ENCODE results near the gene NTNG1.

NTNG1 gene

DNA sequence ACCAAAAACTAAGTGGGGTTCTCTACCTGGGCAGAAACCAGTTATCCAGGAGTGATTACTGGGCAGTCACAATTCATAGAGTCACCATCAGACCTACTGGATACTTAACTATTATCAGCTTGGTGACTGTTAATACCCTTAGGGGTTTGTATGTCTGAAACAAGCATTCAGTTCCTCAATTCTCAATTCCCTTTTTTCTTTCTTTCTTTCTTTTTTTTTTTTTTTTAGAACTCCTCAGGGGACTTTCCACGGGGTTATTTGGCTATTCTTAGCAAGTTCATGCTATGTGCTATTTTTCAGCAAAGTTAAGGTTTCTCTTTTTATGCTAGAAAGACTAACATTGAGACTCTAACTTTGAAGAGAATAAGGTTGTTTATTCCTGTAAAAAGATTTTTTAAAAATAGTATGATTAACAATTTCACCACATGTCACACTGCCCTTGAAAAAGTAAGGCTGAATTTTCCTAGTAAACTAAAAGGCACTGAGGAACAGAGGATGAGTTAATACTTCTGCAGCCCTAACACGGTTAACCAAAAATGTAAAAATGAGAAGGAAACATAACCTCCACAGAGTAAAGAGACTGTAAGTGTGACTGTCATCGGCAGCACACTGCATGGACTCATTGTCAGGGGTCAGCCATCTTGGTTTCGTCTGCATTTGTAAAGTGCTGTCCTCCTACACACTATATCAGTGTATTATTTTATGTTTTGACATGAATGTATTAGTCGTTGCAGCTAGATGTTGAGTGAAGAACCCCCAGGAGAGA lies 310.2 kb downstream of the NTNG1 start:
- Histone ChIP-seq H3K4me1 (peaks cover 21 to 46% (median 35%) of the 10 kb centered on the region in 10 experiments), H3K27ac (peak overlapping the region; percentile 54 to 86 (median 77)), H4K20me1 (no peaks in the 10 kb centered on the region), H3K4me2 (peak overlapping the region; percentile 43 to 84 (median 69)), H3K36me3 (no peaks in the 10 kb centered on the region), H3K9me3 (replicated peaks in 1 of 11) (peaks cover 0 to 21% (median 8%) of the 10 kb centered on the region in 11 experiments; a peak in 9 of 22 replicates), H3K9ac (peak overlapping the region in 9 of 11 experiments; percentile 47 to 70 (median 65); a peak in 19 of 22 replicates), H3K27me3 (no peaks in the 10 kb centered on the region), H3K4me3 (peak overlapping the region in 9 of 10 experiments; percentile 16 to 43 (median 29); a peak in 13 of 20 replicates)
- TF ChIP-seq Cebpa-rat (IDR thresholded peaks at IDR 0.05): no peak

DNA sequence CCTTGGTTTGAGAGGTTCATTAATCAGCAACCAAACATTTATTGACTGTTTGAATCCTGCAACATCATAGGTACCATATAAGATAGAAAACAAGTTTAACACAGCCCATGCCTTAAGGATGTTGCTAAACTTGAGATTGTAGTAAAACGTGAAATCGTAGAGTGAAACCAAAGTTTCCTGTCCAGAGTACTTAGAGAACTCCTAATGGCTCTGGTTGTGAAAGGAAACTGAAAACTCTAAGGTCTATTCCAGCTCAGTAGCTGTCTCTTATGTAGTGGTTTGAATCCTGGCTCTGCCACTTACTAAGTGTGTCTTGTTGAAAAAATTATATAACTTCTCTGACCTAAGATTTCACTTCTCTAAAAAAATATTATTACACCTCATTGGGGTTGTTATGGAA lies 310.9 kb downstream of the NTNG1 start:
- Histone ChIP-seq H3K9ac (peak overlapping the region in 9 of 11 experiments; percentile 47 to 70 (median 65); a peak in 17 of 22 replicates), H3K36me3 (no peaks in the 10 kb centered on the region), H3K4me2 (peak overlapping the region; percentile 43 to 84 (median 69)), H3K27me3 (no peaks in the 10 kb centered on the region), H3K9me3 (replicated peaks in 1 of 11) (peaks cover 0 to 21% (median 8%) of the 10 kb centered on the region in 11 experiments; a peak in 9 of 22 replicates), H3K27ac (peak overlapping the region; percentile 54 to 86 (median 77)), H3K4me3 (peak overlapping the region in 9 of 10 experiments; percentile 16 to 43 (median 29); a peak in 10 of 20 replicates), H4K20me1 (no peaks in the 10 kb centered on the region), H3K4me1 (peaks cover 21 to 45% (median 33%) of the 10 kb centered on the region in 10 experiments)
- TF ChIP-seq Cebpa-rat (IDR thresholded peaks at IDR 0.05): no peak

DNA sequence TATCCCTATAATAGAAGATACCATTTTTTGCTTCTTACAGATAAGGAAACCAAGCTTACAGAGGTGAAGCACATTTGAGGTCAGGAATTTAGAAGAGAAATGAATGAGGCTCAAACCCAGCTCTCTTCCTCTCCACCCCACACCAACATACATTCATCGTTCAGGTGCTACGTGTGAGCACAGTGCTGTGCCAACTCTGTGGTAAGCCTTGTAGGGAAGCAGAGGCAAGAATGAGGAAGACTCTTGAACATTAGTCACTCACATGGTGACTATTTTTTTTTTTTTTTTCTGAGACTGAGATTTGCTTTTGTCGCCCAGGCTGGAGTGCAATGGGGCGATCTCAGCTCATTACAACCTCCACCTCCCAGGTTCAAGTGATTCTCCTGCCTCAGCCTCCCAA lies 314.0 kb downstream of the NTNG1 start:
- Histone ChIP-seq H3K27ac (no peak overlapping the region), H3K36me3 (no peaks in the 10 kb centered on the region), H4K20me1 (no peaks in the 10 kb centered on the region), H3K4me3 (no peak overlapping the region), H3K27me3 (no peaks in the 10 kb centered on the region), H3K9me3 (replicated peaks in 1 of 11) (peaks cover 0 to 21% (median 8%) of the 10 kb centered on the region in 11 experiments; a peak in 9 of 22 replicates), H3K4me1 (peaks cover 21 to 44% (median 31%) of the 10 kb centered on the region in 10 experiments), H3K9ac (no peak overlapping the region), H3K4me2 (no peak overlapping the region; a peak in 1 of 22 replicates)
- TF ChIP-seq Cebpa-rat (IDR thresholded peaks at IDR 0.05): no peak

DNA sequence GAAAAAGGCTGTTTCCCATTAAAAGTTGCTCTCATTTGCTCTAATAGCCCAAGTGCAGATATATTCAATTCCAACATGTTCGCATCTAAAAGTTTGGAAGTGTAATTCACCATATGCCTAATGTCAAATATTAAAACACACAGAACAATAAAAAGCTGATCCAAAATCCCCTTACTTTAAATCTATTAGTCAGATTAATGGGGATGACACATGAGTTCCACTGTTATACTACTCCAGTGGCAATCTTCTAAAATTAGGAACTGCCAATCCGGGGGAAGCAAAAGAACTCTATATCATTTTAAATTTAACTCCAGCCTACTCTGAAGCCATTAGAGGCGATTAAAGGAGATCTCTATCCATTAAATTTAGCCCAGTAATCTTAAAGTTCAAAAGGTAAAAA lies 317.1 kb downstream of the NTNG1 start:
- H3K9me3 ChIP-seq (replicated peaks in 1 of 11): peaks cover 0 to 10% (median 1%) of the 10 kb centered on the region in 11 experiments; a peak in 9 of 22 replicates
- peaks cover 0 to 18% (median under 1%) of the 10 kb centered on the region in 10 experiments; a peak in 8 of 20 replicates for H3K4me1 ChIP-seq
- no peaks in the 10 kb centered on the region for H4K20me1 ChIP-seq
- H3K27ac ChIP-seq: no peak overlapping the region
- H3K9ac ChIP-seq: no peak overlapping the region
- TF ChIP-seq Cebpa-rat (IDR thresholded peaks at IDR 0.05): no peak
- H3K27me3 ChIP-seq: no peaks in the 10 kb centered on the region
- no peak overlapping the region for H3K4me3 ChIP-seq
- no peaks in the 10 kb centered on the region for H3K36me3 ChIP-seq
- H3K4me2 ChIP-seq: no peak overlapping the region

DNA sequence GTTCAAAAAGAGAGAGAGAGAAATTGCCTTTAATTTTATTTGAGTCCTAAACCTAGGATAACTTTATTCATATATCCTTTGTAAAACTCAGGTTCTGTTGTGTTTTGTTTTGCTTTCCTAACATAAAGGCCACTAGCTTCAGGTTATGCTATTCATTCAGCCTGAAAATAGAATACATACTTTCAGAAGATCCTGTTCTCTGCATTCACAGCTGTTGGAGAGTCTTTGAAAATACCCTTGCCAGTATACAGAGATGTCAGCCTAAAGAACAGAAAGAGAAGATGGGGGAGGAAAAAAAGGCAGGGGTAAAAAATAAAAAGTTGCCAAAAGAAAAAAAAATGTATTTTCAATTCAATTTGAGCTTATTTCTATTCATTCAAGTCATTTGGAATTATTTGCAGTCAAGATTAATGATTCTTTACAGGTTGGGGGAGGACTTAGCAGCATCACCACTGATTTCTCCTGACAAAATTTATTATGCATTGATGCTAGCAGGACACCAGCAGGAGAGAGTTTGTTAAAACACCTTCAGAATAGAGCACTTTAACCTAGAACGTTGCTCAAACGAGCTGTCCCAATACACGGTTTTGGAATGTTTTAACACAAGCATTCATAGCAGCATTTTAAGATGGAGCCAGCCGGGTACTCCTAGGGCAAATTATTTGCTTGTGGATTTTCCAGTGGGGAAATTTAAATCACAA lies 318.5 kb downstream of the NTNG1 start:
- no peak overlapping the region for H3K9ac ChIP-seq
- TF ChIP-seq Cebpa-rat (IDR thresholded peaks at IDR 0.05): no peak
- peak overlapping the region in 2 of 11 experiments; percentile 33 to 52; a peak in 1 of 22 replicates for H3K4me2 ChIP-seq
- no peak overlapping the region for H3K4me3 ChIP-seq
- no peaks in the 10 kb centered on the region for H3K27me3 ChIP-seq
- H3K4me1 ChIP-seq: peaks cover 0 to 13% (median 0%) of the 10 kb centered on the region in 10 experiments; a peak in 4 of 20 replicates
- H4K20me1 ChIP-seq: no peaks in the 10 kb centered on the region
- H3K9me3 ChIP-seq (replicated peaks in 1 of 11): no peaks in the 10 kb centered on the region; a peak in 2 of 22 replicates
- no peaks in the 10 kb centered on the region for H3K36me3 ChIP-seq
- no peak overlapping the region for H3K27ac ChIP-seq

DNA sequence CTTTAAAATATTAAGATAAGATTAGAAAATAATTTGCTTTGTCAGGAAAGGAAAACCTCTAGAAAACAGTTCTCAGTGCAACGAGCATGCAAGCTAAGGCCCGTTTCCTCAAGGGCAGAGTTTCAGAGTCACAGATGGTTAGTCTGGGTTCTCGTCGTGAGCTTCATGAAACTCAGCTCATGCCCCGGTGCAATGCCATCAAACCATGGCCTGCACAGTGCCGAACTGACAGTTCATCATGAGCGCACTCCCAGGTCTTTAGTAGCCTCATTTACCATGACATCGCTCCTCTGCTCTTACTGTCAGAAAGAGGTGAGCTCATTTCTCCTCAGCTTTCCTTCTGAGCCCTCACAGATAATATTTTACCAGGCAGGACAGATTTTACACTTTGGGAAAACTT lies 319.2 kb downstream of the NTNG1 start:
- Histone ChIP-seq H3K27ac (no peak overlapping the region), H4K20me1 (no peaks in the 10 kb centered on the region), H3K27me3 (no peaks in the 10 kb centered on the region), H3K9ac (no peak overlapping the region), H3K4me2 (peak overlapping the region in 2 of 11 experiments; percentile 33 to 52; a peak in 3 of 22 replicates), H3K36me3 (no peaks in the 10 kb centered on the region), H3K4me3 (no peak overlapping the region), H3K4me1 (peaks cover 0 to 13% (median 0%) of the 10 kb centered on the region in 10 experiments; a peak in 4 of 20 replicates), H3K9me3 (replicated peaks in 1 of 11) (no peaks in the 10 kb centered on the region; a peak in 2 of 22 replicates)
- TF ChIP-seq Cebpa-rat (IDR thresholded peaks at IDR 0.05): no peak

DNA sequence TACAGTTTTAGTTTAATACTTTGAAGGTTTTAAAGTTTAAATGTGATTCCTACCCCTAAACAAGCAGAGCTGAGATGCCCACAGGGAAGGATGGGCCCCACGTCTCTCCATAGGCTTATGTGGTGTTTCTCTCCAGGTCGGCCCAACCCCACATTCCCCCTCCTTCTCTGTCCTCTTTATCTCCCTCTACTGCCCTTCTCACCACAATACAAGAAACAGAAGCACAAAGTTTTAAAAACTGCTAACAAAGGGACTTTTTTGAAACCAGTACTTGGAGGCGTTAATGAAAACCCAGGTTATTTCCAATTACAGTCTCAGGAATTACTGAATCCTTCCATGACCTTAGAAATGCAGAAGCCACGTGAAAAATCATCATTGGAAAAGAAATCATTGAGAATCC lies 324.0 kb downstream of the NTNG1 start:
- Histone ChIP-seq H3K27me3 (no peaks in the 10 kb centered on the region), H3K4me1 (peaks cover 0 to 6% (median 0%) of the 10 kb centered on the region in 10 experiments; a peak in 3 of 20 replicates), H3K4me2 (no peak overlapping the region), H3K36me3 (no peaks in the 10 kb centered on the region), H4K20me1 (no peaks in the 10 kb centered on the region), H3K4me3 (no peak overlapping the region), H3K9me3 (replicated peaks in 1 of 11) (no peaks in the 10 kb centered on the region), H3K9ac (no peak overlapping the region), H3K27ac (no peak overlapping the region)
- no peak for TF ChIP-seq Cebpa-rat (IDR thresholded peaks at IDR 0.05)

DNA sequence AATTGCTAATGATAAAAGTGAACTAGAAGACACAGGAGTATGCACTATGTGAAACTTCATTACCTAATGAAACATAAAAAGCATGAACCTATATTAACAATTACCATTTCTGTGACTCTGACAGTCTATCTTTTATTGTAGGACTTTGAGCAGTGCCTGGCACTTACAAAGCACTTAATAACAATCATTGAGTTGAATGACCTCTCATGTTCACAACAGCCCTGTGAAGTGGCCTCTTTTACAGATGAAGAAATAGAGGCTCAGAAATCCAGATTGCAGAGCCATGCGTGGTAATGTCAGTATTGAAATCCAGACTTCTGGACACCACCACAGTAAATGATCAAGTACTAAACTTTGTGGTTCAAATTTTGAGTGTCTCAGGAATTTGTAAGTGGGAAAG lies 326.4 kb downstream of the NTNG1 start:
- Histone ChIP-seq H3K4me2 (no peak overlapping the region), H3K27ac (no peak overlapping the region), H4K20me1 (no peaks in the 10 kb centered on the region), H3K9ac (no peak overlapping the region), H3K27me3 (no peaks in the 10 kb centered on the region), H3K36me3 (no peaks in the 10 kb centered on the region), H3K4me3 (no peak overlapping the region), H3K4me1 (no peaks in the 10 kb centered on the region), H3K9me3 (replicated peaks in 1 of 11) (no peaks in the 10 kb centered on the region)
- no peak for TF ChIP-seq Cebpa-rat (IDR thresholded peaks at IDR 0.05)

DNA sequence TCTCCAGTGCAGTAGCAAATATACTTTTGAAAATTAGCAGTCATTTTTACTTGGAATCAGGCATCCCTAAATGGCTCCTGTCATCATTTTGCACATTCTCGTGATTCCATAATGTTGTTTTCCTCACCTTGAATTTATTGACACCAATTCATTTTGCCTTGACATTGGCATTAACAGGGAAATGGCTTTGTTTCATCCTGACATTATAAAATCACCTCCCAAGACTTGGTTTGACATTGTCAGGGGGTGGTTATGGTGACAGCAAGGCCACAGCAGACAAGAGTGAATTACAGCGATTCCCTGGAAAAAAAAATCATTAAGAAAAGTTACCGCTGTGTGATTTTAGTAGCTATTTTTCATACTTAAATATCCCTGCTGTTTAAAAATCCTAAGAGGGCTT lies 327.0 kb downstream of the NTNG1 start:
- Histone ChIP-seq H4K20me1 (no peaks in the 10 kb centered on the region), H3K4me3 (no peak overlapping the region), H3K4me2 (no peak overlapping the region), H3K27me3 (no peaks in the 10 kb centered on the region), H3K9me3 (replicated peaks in 1 of 11) (no peaks in the 10 kb centered on the region), H3K9ac (no peak overlapping the region), H3K4me1 (no peaks in the 10 kb centered on the region; a peak in 1 of 20 replicates), H3K36me3 (no peaks in the 10 kb centered on the region), H3K27ac (no peak overlapping the region)
- no peak for TF ChIP-seq Cebpa-rat (IDR thresholded peaks at IDR 0.05)

Data from BLaER1 treated with 17β-estradiol and CSF1 and Interleukin-3, amounts not matched to agents 10 nM and 100 nM (cell line).